Adrenal gland (tissue), 12 donors: ENCODE results near the gene B3GALNT2. TPM values are rescaled to one million over a fixed set of nuclear protein-coding genes. Genes with fewer than 3 reads are reported as not detected.

Experiments
- DNase-seq, 7 donors: peaks; one replicate each; pipeline ENCODE4 v3.0.0-alpha.2; 2019 to 2020
- H3K27ac ChIP-seq, 5 donors: fragments of 200-600 bp; sonication (generic) in 4 of 5; 1 replicate in 3 of 5; 2 replicates in 2 of 5; pipeline versions ENCODE4 v1.5.1 to v1.8.0; 2016 to 2020; ENCODE audit warnings: mild to moderate bottlenecking in 1 of 5
- H3K27me3 ChIP-seq: fragments of 200-600 bp; 2 replicates; pipeline ENCODE4 v1.8.0; 2021
- H3K36me3 ChIP-seq, 2 donors: fragments of 200-600 bp; replicated peaks in 1 of 2; 1 replicate in 1 of 2; 2 replicates in 1 of 2; pipeline versions ENCODE4 v1.5.1 to v1.8.0; 2018 to 2022
- H3K4me1 ChIP-seq, 2 donors: fragments of 200-600 bp; replicated peaks in 1 of 2; 1 replicate in 1 of 2; 2 replicates in 1 of 2; pipeline versions ENCODE4 v1.5.1 to v1.8.0; 2018 to 2021
- H3K4me3 ChIP-seq, 4 donors: fragments of 200-600 bp; sonication (generic) in 3 of 4; one replicate each; pipeline ENCODE4 v1.5.1; 2016 to 2018
- H3K9me3 ChIP-seq, 3 donors: fragments of 200-600 bp; sonication (generic) in 1 of 3; replicated peaks in 1 of 3; 1 replicate in 2 of 3; 2 replicates in 1 of 3; pipeline versions ENCODE4 v1.5.1 to v1.8.0; 2016 to 2021
- POLR2A ChIP-seq, 2 donors: fragments of 450-650 bp; IDR thresholded peaks; one replicate each; pipeline ENCODE4 v1.6.1; 2017; ENCODE audit warnings: antibody characterized with exemption in 2 of 2, mild to moderate bottlenecking in 2 of 2, moderate library complexity in 1 of 2
- WGBS, 4 donors: extraction: QIAGEN DNeasy Blood & Tissue Kit in 2 of 4; methylation state at CpG; one replicate each; pipeline versions ENCODE4 v1.1.5 to v1.1.7; 2013 to 2017; 5-methylcytosine and 5-hydroxymethylcytosine counted together
- intact Hi-C, 2 donors: fragments of 100-400 bp; cut with DNase I; formaldehyde crosslinking; loops; one replicate each; pipeline versions ENCODE4 v1.14.1 to v1.15.0; 2022 to 2023
- polyA plus RNA-seq, 3 donors: library from polyadenylated mRNA; stranded (reverse); fragments of 200-250 nt in 2 of 3; fragments of 350-450 nt in 1 of 3; fragmentation: Illumina TruSeq in 1 of 3; extraction: RNeasy Lipid Tissue Mini Kit (QIAGEN cat#74804) in 1 of 3; gene quantifications; one replicate each; pipeline ENCODE4 v1.2.3, GENCODE V29; 2013 to 2014
- total RNA-seq, 9 donors: library from RNA; depleted of rRNA in 4 of 9; stranded (reverse); fragments of >200 nt in 4 of 9; fragments of 120-200 nt in 1 of 9; fragmentation: NEBNext Ultra II Directional in 1 of 9; extraction: Animal tissue kit (Norgen Biotek cat#: 25700) in 1 of 9; gene quantifications; one replicate each; pipeline versions ENCODE4 v1.1.0 to v1.2.4, GENCODE V29; 2013 to 2023
- TF ChIP-seq, protein P1 (sequence below), 6 experiments: fragments of 450-650 bp in 4 of 6; fragments of 200-600 bp in 2 of 6; sonication (generic) in 1 of 6; IDR thresholded peaks; 1 replicate in 5 of 6; 2 replicates in 1 of 6; pipeline versions ENCODE4 v1.5.1 to v1.8.0; 2016 to 2021; ENCODE audit warnings: antibody characterized with exemption in 6 of 6, mild to moderate bottlenecking in 2 of 6, moderate library complexity in 1 of 6
- donor health status: healthy with polysubstance abuse.
- donor health status: Bipolar disorder and iron deficiency.
- donor health status: DM: yes; HTN: yes; CAD: no.
- donor health status: DM: no; HTN: no; CAD: no.
- donor health status: DM: no; HTN: no; CAD: no.
- donor health status: DM: yes; HTN: yes; CAD: no.

Gene B3GALNT2
- total and polyA plus RNA-seq, 12 donors: 2.7 to 66.2 (median 22.9) TPM

DNA sequence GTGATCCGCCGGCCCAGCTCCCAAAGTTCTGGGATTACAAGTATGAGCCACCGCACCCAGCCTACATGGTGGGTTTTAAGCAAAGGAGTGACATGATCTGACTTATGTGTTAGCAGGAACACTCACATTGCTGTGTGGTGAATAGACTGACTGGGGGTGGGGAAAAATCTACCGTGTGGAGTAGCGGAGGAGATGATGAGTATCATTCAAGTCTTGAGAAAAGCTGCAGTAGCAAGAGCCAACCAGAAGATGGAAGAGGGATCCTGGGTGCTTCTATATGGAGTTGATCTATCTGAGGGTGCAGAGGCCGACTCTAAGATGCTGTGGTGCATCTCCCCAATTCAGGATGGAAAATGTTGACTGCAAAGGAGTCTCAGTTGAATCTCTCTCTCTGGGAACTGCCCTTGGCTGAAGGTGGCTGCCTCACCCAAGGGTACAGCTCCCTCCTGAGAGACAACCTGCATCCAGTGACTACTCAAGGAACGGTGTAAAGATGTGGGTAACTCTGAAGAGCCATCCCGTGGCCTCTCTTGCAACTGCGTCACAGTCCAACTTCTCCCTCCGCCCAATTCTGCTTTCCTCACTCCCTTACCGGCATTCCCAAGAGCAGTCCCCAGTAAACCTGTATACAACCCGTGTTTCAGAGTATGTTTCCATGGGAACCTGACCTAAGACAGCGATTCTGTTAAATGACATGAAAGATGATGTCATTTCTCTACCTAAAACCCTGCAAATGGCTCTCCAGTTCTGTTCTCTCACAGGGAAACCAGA, 7.4 kb upstream of the B3GALNT2 start:
- H3K9me3 ChIP-seq: no peaks in the 10 kb centered on the region
- H3K27ac ChIP-seq: no peak overlapping the region
- no peaks in the 10 kb centered on the region for H3K4me1 ChIP-seq
- no peaks in the 10 kb centered on the region for H3K27me3 ChIP-seq
- H3K36me3 ChIP-seq: no peaks in the 10 kb centered on the region
- intact Hi-C loops: loop anchor here (5.0 to 10.0 kb wide), 2 partner anchors 271 to 273 kb away; no protein-coding TSS in a partner anchor
- no peak overlapping the region for H3K4me3 ChIP-seq
- no peak for TF ChIP-seq POLR2A (IDR thresholded peaks at IDR 0.05)
- TF ChIP-seq, protein P1, sequence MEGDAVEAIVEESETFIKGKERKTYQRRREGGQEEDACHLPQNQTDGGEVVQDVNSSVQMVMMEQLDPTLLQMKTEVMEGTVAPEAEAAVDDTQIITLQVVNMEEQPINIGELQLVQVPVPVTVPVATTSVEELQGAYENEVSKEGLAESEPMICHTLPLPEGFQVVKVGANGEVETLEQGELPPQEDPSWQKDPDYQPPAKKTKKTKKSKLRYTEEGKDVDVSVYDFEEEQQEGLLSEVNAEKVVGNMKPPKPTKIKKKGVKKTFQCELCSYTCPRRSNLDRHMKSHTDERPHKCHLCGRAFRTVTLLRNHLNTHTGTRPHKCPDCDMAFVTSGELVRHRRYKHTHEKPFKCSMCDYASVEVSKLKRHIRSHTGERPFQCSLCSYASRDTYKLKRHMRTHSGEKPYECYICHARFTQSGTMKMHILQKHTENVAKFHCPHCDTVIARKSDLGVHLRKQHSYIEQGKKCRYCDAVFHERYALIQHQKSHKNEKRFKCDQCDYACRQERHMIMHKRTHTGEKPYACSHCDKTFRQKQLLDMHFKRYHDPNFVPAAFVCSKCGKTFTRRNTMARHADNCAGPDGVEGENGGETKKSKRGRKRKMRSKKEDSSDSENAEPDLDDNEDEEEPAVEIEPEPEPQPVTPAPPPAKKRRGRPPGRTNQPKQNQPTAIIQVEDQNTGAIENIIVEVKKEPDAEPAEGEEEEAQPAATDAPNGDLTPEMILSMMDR (IDR thresholded peaks at IDR 0.05): no peak
- 69 to 73% (median 71%) methylated on average over 13 of the region's 13 CpGs for WGBS, 4 donors
- DNase-seq: no peak

DNA sequence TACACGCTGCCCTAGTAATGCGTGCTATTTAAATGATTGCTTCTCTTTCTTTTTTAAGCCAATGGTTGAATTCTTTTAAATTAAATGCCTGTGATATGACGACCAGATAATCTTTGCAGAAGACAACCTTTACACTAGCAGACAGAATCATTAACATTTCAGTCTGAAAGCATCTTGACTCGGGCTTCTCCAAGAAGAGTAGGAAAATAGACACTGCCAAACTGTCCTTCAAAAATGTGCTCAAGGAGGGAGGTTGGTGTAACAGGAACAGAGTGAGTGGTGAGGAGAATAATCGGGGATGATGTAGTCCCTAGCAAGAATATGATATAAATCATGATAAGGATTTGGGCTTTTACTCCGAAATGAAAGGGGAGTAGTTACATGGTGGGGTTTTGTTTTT, 6.6 kb upstream of the B3GALNT2 start:
- peaks cover 0 to 6% of the 10 kb centered on the region in 2 donors for H3K4me1 ChIP-seq
- no peak overlapping the region for H3K4me3 ChIP-seq
- intact Hi-C loops: loop anchor here (5.0 to 10.0 kb wide), 2 partner anchors 271 to 274 kb away; no protein-coding TSS in a partner anchor
- TF ChIP-seq POLR2A (IDR thresholded peaks at IDR 0.05): no peak
- TF ChIP-seq, protein P1 (IDR thresholded peaks at IDR 0.05): no peak
- no peaks in the 10 kb centered on the region for H3K27me3 ChIP-seq
- H3K9me3 ChIP-seq: no peaks in the 10 kb centered on the region
- H3K36me3 ChIP-seq: no peaks in the 10 kb centered on the region
- DNase-seq: no peak
- 47 to 71% (median 60%) methylated on average over 6 of the region's 6 CpGs for WGBS, 4 donors
- no peak overlapping the region for H3K27ac ChIP-seq

DNA sequence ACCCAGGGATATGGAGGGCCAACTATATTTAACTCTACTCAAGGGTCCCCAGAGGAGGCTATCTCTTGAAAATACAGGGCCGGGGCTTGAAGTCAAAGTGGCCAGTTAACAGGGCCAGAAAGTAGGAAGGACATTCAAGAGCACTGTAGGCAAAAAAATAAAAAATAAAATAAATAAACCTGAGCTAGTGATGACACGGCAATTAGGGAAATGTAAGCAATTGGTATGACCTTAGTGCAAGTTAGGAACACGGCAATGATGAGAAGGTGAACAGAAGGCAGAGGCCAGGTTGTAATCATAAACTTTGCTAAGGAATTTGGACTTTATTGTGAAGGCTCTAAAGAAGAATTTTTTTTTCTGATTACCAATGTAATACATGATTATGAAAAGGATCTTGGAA, 3.4 kb upstream of the B3GALNT2 start:
- WGBS, 4 donors: 71 to 84% (median 79%) methylated on average over 3 of the region's 3 CpGs
- Histone ChIP-seq H3K4me3 (no peak overlapping the region), H3K36me3 (no peaks in the 10 kb centered on the region), H3K27ac (no peak overlapping the region), H3K9me3 (no peaks in the 10 kb centered on the region), H3K27me3 (no peaks in the 10 kb centered on the region), H3K4me1 (peaks cover 3 to 16% of the 10 kb centered on the region in 2 donors)
- no peak for DNase-seq
- TF ChIP-seq, protein P1 (IDR thresholded peaks at IDR 0.05): no peak
- no peak for TF ChIP-seq POLR2A (IDR thresholded peaks at IDR 0.05)
- intact Hi-C loops: no loop called here

DNA sequence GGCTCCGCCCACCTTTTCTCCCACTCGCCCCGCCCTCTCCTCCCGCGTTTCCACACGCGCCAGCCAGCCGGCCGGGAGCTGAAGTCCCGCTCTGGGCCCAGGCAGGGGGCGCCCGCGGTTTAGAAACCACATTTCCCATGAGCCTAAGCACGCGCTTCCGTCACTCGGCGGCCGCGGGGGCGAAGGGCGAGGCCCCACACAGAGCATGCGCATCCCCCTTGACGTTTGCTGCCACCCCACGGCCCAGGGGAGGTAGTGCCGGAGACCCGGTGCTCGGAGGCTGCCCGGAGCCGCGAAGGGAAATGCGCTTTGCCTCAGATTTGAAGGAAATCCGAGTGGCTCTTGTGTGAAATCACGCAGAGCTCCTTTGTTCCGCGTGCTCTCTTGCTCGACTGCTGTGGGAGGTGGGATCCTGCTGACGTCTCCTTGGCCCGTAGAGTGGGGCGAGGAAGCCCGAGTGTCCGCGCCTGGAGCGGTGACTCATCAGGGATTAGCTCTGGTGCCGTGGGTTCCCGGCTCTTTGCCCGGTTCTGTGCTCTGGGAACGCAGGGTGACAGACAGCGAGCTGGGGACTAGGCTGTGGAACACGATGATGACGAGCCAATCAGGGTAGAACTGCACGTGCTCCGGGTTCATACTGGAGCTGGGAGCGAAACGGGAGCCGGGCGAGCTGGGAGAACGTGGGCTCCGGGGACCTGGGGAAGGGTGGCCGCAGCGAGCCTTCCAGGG, 406 bp upstream of the B3GALNT2 start:
- intact Hi-C loops: no loop called here
- TF ChIP-seq, protein P1 (IDR thresholded peaks at IDR 0.05): peak; percentile 71 to 97 (median 93)
- TF ChIP-seq POLR2A (IDR thresholded peaks at IDR 0.05): peak; percentile 26 to 85

More for the DNA sequence above, 406 bp upstream of the B3GALNT2 start:
- Histone ChIP-seq H3K4me3 (peak overlapping the region; percentile 0 to 75 (median 70)), H3K36me3 (no peaks in the 10 kb centered on the region), H3K9me3 (no peaks in the 10 kb centered on the region), H3K27me3 (no peaks in the 10 kb centered on the region), H3K4me1 (peaks cover 5 to 27% of the 10 kb centered on the region in 2 donors), H3K27ac (peak overlapping the region; percentile 93 to 100 (median 97))
- DNase-seq: peak; percentile 99 to 100 (median 100)
- WGBS, 4 donors: 0 to 1% (median 0%) methylated on average over 1 to 61 of the region's 61 CpGs
